AG20443 (cell line): ENCODE data around the gene IMP4.
A peak's percentile ranks its signal among the peaks of the same experiment; 100 is the strongest.

Experiments
- DNase-seq: peaks from one replicate; pipeline ENCODE4 v3.0.0; 2012; ENCODE audit warnings: low spot score, mixed read lengths

Gene IMP4

GRCh38 chr2:130378206-130378897 is 35.7 kb downstream of the IMP4 start:
- no peak for DNase-seq

DNA sequence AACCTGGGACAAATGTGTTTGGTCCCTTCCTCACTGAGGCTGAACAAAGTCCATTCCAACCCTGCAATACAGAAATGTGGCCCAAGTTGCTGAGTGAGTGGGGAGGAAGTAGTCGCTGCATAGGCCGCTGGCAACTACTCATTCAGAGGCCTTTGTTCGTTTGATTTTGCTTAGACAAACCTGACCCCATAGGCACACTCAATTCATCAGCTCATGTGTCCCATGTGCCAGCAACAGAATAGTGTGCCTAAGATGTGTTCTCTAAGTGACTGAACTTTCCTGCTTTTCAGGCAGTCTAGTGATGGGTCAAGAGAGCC is 36.2 kb downstream of the IMP4 start:
- DNase-seq: no peak

DNA sequence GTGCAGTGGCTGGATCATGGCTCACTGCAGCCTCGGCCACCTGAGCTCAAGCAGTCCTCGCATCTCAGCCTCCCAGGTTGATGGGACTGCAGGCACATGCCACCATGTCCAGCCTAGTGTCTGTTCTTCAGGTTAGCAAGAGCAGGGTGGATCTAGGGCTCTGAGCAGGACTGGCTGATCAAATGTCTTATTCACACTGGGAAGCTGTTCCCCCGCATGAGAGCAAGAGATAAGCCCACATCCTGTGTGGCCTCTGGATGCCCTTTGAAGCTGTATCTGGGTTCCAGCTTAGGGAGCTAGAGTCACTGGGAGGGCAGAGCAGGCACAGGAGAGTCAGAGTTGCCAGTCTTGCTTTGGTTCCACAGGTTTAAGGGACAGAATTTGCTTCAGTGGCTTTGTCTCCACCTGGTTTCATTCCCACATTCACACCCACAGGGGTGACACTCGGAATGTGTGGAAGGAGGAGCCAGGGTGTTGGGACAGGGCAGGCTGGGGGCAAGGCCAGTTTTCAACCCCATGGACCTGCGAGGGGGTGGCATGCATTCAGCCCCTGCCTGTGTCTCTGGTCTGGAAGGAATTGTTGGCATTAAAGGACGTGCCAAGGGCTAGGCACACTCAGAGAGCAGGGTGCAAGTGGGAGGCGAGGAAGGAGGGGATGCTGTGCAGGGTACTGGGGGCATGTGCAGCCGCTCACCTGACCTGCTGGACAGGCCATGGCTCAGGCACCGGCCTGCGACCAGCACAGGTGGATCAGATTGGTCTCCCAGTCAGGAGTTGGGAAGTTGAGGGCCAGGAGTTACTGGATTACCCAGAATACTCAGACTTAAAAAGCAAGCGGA is 37.6 kb downstream of the IMP4 start:
- DNase-seq: no peak

DNA sequence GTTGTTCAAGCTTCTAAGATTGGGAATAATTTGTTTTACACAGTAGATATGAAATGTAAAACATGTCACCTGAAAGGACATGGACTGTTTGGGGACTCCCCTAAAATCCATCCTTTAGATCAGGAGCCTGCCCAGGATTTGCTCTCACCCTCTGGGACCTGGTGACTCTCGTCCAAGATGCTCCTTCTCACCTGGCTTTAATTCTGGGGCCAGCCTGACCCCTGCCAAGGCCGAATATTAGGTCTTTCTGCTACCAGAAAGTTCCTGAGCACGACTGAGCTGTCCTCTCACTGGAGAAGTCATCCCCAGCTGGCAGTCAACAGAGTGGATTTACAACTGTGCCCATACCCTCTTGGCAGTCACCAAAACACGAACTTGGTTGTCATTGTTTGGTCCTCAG is 38.4 kb downstream of the IMP4 start:
- DNase-seq: no peak

DNA sequence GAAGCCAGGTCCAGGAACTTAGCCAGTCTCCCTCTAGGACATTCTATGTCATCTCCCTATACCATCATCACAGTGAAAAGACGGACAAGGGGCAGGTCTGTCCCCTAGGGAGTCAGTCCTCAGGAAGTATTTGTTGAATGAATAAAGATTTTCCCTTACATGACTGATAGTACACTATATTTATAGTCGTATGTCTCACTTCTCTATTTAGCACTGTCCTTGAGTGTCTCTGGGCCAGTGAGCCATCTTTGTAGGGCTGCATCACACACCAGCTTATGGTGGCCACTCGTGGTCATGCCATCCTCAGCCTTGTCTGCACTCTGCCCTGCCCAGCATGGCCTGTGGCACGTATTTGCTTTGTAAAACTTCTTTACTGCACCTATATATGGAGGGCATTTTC is 38.9 kb downstream of the IMP4 start:
- no peak for DNase-seq

GRCh38 chr2:130382313-130382917 is 39.7 kb downstream of the IMP4 start:
- no peak for DNase-seq

GRCh38 chr2:130385709-130386108 is 43.0 kb downstream of the IMP4 start:
- DNase-seq: no peak

DNA sequence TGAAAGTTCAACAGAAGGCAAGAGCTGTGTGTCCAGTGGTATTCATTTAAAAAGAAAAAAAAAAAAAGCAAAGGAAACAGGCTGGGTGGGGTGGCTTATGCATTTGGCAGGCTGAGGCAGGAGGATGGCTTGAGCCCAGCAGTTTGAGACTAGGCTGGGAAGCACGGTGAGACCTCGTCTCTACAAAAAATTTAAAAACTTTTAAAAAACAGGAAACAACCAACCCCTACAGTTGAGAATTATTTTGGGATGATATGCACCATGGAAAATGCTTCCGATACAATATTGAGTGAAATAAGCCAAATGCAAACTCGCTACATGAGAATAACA is 44.3 kb downstream of the IMP4 start:
- DNase-seq: peak; percentile 46

DNA sequence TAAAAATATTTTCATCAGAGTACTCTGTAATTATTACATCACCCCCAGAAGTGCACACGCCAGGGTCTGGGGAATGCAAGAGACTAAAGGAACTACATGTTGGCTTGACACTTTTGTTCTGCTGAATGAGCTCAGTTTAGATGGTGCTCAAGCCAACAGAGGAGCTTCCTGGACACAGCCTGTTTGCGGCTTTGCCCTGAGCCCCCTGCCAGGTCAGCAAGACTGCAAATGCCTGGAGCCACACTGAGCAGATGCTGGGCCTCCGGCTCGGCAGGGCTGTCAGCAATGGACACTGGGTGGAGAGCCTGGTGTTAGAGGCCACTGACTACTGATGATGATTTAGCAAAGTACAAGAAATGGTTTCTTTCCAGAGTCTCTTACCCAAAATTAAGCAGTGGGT is 45.1 kb downstream of the IMP4 start:
- DNase-seq: no peak

DNA sequence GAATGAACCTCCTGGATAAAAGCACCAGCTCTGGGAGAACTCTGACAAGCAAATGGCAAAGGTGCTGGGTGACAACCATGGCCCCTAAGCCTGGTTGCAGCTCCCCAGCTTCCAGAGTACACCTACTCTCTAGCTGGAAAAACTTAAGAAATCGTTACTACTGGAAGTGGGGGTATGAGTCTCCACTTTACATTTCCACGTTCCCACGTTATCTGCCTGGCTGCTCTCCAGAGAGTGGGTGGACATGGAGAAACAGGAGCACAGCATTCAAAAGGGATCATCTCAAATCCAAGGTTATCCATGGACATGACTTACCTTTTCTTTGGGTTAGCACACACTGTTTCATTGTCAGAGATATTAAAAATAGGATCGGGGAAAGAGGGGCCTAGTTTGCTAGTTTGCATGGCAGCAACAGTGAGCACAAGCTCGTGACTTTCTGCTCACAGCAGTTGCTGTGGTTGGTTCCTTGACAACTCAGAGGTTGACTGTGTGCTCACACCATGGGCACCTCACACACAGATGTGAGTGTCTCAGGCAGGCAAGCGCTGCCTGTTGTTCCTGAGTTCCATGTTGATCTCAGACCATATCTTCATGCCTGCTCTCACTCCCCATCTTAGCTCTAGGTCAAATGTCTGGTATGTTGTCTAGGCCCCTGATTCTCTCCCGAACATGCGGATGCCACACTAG is 45.7 kb downstream of the IMP4 start:
- DNase-seq: no peak

- no peak for DNase-seq
Observed at GRCh38 chr2:130389358-130389757, 46.7 kb downstream of the IMP4 start.

DNA sequence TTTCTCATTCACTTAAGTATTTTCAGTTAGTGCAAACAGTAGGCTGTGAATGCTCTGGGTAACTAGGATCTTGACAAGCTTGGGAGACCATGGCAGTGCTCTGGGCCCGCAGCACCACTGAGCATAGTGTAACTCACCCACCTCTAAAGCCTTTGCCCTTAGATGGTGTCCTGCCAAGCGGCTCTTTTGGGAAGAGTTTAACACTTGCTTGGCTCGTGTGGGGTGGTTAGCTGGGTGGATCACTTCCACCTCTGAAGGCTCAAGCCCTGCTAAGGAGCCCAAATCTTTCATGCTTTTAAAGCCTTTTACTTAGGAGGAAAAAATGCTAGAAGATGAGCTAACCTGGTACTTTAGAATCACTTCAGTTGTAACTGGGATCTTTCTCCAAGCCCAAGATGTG is 47.1 kb downstream of the IMP4 start:
- no peak for DNase-seq

DNA sequence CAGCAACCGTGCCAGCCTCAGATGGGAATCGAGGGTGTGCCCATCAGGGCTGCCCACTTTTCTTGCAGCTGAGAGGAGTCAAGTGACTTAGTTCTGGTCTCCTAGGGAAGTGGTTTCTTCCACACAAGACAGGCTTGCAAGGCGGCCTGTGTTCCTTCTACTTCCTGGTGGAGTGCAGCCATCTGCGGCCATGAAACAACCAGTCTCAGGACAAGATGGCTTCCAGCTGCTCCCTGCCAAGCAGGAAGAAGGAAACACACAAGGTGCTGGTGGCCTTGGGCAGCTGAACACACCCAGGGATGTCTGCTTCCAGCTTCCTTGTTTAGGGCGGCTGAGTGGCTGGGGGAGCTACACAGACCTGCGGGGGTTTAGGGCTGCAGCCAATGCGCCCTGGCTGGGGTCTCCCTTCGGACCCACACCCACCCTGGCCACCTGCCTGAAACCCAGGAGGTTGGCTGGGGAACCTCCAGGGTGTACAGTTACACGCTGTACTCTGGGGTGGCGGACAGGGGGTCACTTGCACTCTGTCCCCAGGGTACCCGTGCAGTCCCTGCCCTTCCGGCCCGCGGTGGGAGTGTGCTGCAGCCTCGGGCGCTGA is 47.9 kb downstream of the IMP4 start:
- DNase-seq: no peak

DNA sequence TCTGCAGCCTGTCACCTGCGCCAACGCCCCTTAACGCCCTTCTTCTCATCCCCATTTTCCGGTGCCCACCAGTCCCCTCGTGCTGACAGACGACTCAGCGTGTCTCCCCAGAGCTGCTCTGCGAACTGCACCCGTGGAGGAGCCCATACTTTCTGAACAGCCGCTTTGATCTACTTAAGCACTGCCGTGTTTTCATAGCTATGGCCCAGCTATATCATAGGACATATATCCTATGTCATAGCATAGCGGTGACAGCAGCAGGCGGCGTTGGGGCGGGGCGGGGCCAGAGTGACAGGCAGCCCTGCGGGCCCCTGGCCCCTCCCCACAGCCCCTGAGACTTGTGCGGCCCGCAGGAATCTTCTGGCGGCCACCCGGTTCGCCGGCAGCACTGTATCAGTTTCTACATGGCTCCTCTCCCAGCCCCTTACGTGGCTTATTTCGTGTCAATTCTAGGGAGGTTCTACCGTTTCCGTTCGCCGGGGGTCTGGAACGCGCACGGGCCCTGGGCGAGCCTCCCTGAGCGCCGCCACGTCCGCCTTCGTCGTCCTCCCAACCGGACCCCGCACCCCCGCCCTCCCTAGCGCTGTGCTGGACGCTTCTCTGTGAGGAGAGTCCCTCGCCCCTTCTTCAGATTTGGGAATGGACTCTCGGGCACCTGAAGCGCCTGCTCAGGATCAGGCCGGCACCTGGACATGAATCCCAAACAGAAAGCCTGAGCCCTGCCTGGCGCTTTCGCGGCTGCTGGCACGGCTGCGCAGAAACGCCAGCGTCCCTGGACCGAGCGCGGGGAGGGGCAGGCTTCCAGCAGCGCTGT is 48.6 kb downstream of the IMP4 start:
- DNase-seq: peak; percentile 91

DNA sequence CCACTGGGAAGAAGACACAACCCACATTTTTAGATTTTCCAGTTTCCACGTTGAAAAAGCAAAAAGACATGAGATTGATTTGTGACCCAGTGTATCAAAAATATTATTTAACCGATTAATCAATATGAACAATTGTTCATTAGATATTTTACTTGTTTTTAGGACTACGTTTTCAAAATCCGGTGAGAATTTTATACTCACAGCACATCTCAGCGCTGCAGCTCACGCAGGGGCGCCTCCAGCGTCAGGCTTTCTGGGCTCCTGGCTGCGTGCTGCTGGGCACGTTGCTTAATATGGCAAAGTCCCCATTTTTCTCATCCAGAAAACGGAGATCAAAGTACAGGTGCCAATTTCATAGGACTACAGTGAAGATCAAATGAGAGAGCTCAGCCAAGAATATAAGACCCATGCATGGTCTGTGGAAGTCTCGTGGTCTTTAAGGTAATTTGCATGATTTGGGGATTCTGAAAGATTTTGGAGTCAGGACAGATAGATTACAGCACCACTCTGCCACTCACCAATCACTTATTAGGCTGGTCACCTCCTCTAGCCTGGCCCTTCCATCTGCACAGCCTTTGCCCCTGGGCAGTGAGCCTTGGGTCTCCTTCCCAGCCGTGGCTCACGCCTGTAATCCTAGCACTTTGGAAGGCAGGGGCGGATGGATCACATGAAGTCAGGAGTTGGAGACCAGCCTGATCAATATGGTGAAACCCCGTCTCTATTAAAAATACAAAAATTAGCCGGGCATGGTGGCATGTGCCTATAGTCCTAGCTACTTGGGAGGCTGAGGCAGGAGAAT is 49.4 kb downstream of the IMP4 start:
- DNase-seq: peak; percentile 61

- no peak for DNase-seq
Observed at GRCh38 chr2:130393318-130393910, 50.7 kb downstream of the IMP4 start.
